DMS53 (cell line): ENCODE measurements around the gene TSPO.
A peak's percentile ranks its signal among the peaks of the same experiment; 100 is the strongest.
"Not testable (repeated sequence)": the region's sequence is repeated elsewhere in the genome, so short reads cannot be mapped to it uniquely, and the experiment has no call there.

Experiments
- DNase-seq: peaks from one replicate; lab custom pipeline; 2025; lab: John Stamatoyannopoulos, UW

Gene TSPO

GRCh38 chr22:43151251-43152002 lies at the start of gene TSPO:
TSS of gene TSPO (plus strand) at chr22:43151559. CDS start at chr22:43159239, 7,680 bp downstream.
- peak; percentile 71 for DNase-seq

GRCh38 chr22:43104056-43104625 lies 47.2 kb upstream of the TSPO start:
- DNase-seq: peak; percentile 81

- not testable (repeated sequence) for DNase-seq
These were observed 46.4 kb upstream of the TSPO start for GRCh38 chr22:43104950-43105349.

GRCh38 chr22:43106302-43106701 lies 45.1 kb upstream of the TSPO start:
- DNase-seq: no peak

- DNase-seq: no peak
These were observed 41.8 kb upstream of the TSPO start for GRCh38 chr22:43109511-43109910.

- DNase-seq: peak; percentile 56
These were observed 41.4 kb upstream of the TSPO start for GRCh38 chr22:43109921-43110443.

- DNase-seq: peak; percentile 75
These were observed 40.9 kb upstream of the TSPO start, which contains the start of gene BIK for GRCh38 chr22:43110444-43110926. TSS of gene BIK (plus strand) at chr22:43110750. CDS start at chr22:43124023, 13,273 bp downstream.

- peak; percentile 81 for DNase-seq
These were observed 40.3 kb upstream of the TSPO start for GRCh38 chr22:43110927-43111623.

GRCh38 chr22:43113526-43114251 lies 37.7 kb upstream of the TSPO start:
- peak; percentile 85 for DNase-seq

- DNase-seq: peak; percentile 87
These were observed 36.4 kb upstream of the TSPO start for GRCh38 chr22:43114958-43115357.

GRCh38 chr22:43116932-43117331 lies 34.4 kb upstream of the TSPO start:
- DNase-seq: no peak

- no peak for DNase-seq
These were observed 33.1 kb upstream of the TSPO start for GRCh38 chr22:43118024-43118849.

- DNase-seq: no peak
These were observed 32.4 kb upstream of the TSPO start for GRCh38 chr22:43118953-43119458.

GRCh38 chr22:43126501-43127165 lies 24.7 kb upstream of the TSPO start:
- DNase-seq: peak; percentile 24

- no peak for DNase-seq
These were observed 24.0 kb upstream of the TSPO start for GRCh38 chr22:43127166-43127908.

GRCh38 chr22:43128116-43128515 lies 23.2 kb upstream of the TSPO start:
- DNase-seq: no peak

GRCh38 chr22:43128928-43129424 lies 22.4 kb upstream of the TSPO start:
- DNase-seq: peak; percentile 91

- peak; percentile 65 for DNase-seq
These were observed 21.6 kb upstream of the TSPO start for GRCh38 chr22:43129426-43130425.
